GM19463 (cell line): Measurements from ENCODE around the gene RAMACL.
"Not testable (repeated sequence)": the region's sequence is repeated elsewhere in the genome, so short reads cannot be mapped to it uniquely, and the experiment has no call there.

Experiments
- ATAC-seq: cut with Tn5 transposase; IDR thresholded peaks from one replicate; pipeline ENCODE4 v1.9.1; 2021; ENCODE audit warnings: mild to moderate bottlenecking, moderate library complexity; ENCODE audit not compliant: unreplicated experiment

Gene RAMACL

DNA sequence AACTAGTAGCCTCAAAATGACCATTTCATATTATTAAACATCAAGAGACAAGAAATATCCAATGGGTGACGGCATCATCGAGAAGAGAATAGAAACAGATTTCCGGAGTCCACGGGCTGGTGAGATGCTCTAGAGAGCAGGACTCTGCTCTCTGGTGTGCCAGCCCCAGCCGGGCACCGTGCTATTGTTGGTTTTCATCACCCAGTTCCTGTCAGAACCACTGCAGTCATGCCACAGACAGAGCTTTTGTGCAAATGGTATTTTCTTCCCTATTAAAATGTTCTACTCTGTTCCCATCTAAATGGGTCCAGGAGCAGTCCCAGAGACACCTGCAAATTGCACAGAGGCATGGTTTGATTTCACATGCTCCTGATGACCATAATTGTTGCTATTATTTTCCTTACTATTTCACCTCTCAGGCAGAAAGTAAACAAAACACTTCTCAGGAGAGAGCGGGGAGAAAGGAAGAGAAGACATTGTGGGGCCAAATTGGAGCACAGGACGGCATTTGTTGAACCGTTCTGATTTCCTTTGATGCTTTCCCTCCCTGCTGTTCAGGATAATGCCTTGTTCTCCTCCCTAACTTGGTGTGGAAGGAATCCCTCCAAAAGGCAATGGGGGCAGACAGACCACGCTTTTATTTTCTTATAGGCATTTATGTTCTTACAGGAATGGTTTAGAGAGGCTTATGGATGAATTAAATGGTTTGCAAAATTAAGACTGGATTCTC is 11.4 kb upstream of the RAMACL start:
- ATAC-seq: no peak

GRCh38 chr6:166596776-166597507 is 10.5 kb upstream of the RAMACL start:
- ATAC-seq: no peak

GRCh38 chr6:166595949-166596348 is 9.5 kb upstream of the RAMACL start:
- ATAC-seq: no peak

DNA sequence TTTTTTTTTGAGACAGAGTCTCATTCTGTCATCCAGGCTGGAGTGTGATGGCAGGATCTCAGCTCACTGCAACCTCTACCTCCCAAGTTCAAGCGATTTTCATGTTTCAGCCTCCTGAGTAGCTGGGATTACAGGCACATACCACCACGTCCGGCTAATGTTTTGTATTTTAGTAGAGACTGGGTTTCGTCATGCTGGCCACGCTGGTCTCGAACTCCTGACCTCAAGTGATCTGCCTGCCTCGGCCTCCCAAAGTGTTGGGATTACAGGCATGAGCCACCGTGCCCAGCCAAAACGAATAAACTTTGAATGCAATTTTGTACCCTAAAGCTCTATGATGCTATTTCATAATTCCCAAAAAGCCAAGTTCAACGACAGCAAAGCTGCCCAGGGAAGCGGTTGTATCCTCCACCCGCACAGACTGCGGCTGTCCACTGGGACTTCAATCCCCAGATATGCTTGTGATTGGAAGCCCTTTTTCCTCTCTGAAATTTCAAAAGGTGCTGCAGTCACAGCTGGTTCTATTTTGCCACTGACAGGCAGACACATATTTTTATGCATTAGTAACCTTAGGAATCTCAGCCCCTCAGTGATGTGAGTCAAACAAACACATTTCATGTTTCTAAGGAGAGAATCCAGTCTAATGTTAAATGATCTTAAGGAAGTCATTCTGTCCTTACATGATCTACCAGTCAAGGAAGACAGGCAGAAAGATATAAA is 8.7 kb upstream of the RAMACL start:
- no peak for ATAC-seq

DNA sequence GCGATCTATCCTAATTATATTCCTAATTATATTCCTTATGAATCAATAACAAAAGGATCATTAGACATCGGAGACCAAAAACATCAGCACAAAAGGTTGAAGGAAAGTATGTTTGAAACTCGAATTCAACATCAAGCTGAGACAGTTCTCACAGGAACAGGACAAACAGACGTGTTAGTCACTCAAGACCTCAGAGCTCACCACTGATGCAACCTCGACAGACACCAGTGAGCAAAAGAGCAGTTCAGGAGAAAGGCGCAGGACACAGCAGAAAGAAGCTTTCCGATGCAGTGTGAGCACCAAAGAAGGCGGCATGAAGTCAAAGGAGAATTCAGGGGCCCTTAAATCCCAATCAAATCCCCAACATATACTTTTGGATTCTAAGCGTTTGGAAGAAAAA is 6.3 kb upstream of the RAMACL start:
- no peak for ATAC-seq

DNA sequence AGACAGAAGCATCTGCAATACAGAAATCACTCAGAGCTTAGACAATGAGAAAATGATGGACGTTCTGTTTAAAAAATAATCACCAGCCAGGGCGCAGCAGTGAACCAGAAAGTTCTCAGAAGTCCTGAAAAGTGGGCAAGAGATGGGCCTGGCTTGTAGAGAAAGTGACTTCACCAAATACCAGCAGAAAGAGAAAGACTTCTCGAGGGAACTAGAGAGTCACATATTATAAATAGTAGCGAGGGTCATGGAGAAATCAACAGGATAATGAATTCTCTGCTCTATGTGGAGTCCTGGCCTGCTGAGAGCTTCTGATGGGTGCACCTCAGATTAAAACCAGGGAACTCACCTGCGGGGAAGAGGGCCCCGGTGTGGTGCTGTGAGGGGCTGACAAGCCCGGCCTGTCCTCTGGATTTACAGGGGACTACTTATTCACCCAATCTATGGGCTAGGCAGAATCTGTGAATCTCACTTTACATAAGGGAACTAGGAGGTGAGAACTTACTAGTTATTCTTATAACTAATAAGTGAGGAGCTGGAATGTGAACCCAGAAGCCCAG is 5.6 kb upstream of the RAMACL start:
- no peak for ATAC-seq

DNA sequence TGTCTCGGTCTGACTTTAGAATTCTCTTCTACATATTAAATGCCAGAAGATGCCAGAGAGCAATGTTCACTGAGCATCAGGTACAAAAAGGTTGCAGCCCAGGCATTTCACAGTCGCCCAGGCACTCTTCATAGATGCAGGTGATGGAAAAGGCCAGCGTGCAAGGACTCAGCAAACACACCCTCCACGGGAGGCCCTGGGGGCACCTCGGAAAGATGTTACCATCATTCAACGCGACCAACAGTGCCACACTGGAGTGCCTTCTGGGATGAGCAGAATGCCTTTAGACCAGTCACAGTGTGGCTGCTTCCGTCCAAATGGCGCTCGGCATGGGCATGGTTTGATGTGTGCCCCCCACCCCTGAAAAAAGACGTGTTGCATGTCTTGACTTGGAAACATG is 4.5 kb upstream of the RAMACL start:
- no peak for ATAC-seq

- no peak for ATAC-seq
Measured at GRCh38 chr6:166589786-166590574, 3.5 kb upstream of the RAMACL start.

DNA sequence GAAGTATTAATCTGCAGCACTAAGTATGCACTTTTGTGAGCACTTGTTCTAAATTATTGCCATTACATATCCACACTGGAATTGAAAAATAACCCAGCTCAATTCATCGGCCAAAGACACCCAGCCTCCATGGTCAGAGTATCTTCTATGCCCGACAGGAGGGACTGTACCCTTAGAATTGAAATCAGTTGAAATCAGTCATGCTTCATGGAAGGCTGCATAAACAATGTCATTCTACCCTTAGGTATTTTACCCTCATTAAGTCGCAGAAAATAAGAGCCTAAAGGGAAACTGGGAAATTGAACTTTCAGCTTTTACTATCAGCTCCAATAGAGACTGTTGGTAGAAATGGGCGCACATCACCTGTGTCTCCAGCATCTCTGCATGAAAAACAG is 2.9 kb upstream of the RAMACL start:
- ATAC-seq: no peak

DNA sequence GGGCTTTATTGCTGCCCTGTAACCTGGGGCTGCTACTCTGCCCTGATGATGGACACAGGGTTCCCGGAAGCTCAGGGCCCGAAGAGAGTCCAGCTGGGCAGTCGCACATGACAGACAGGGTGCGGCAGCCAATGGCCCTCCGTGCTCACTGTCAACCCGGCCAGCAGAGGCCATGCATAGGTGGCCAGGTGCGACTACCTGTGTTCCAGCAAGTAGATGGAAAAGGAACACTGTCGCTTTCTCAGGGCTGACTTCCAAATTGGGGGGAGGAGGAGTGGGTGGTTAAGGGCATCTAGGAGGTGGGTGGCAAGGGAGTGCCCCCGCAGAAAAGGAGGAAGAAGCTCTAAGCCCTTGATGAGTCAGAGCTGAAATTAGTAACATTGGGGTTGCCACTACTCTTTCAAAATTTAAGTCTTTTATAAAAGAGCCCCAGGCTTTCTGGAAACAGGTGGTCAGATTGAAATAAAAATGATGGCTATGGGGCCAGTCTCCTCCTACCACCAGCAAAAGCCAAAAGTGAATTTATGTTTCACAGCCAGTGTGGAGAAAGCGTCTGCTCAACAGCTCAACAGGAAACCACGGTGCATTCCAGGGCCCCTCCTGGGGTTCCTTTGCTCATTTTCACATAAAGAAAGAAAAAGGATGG is 2.3 kb upstream of the RAMACL start:
- peak; percentile 31 for ATAC-seq

DNA sequence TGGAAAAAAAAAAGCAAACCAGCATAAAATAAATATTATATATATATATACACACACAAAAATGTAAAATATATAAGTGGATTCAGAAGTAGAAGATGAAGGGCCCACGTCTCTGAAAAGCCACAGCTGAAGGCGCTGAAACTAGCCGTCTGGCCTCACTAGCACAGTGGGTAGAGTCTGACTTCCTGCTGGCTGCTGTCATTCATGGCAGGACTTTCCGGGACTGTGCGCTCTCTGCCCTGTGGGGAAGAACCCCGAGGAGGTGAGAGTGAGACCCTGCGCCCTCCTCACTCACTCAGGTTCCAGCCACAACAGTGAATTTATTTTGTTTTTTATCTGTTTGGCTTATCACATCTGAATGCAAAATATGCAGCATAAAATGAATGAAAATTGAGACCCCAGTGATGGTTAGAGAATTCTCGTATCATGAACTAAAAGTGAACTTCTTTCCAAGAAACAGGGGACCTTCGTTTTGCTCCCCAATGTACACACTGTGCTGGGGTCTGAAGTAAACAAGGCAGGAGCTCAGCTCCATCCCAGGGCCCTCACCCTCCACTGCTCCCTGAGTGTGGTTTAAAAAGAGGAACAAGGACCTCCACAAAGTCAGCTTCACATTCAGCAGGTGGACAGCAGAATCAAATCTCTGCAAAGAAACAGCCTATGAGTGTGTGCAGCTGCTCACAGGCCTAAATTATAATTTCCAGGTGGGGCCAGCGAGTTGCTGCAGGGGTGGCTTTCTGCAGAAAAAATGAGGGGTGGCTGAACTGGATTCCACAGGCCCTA is 1.3 kb upstream of the RAMACL start:
- peak; percentile 68 for ATAC-seq

DNA sequence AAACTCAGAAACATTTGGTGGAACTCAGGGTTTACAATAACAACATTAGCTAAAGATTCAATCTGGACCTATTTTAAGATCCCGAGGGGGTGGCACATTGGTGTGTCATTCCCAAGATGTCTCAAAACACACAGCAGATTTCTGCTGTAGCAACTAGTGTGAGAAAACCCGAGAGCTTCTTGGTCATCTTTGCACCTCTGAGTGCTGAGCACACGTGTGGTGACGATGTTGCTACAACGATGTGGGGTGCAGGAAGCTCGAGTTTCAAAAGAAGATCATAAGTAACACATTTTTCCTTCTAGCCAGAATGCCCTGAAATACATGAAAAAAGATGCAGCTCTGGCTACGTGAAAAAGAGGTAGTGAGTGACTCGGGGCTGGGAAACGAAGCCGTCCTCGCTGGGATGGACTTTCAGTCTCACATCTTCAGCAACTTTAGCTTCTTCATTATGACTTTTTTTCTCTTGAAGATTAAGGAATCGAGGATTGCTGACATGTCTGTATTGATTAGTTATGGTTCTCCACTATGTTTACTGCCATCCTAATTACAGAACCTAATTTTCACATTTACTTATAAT is 1.5 kb downstream of the RAMACL start:
- no peak for ATAC-seq

- no peak for ATAC-seq
Measured at GRCh38 chr6:166584155-166584554, 2.3 kb downstream of the RAMACL start.

DNA sequence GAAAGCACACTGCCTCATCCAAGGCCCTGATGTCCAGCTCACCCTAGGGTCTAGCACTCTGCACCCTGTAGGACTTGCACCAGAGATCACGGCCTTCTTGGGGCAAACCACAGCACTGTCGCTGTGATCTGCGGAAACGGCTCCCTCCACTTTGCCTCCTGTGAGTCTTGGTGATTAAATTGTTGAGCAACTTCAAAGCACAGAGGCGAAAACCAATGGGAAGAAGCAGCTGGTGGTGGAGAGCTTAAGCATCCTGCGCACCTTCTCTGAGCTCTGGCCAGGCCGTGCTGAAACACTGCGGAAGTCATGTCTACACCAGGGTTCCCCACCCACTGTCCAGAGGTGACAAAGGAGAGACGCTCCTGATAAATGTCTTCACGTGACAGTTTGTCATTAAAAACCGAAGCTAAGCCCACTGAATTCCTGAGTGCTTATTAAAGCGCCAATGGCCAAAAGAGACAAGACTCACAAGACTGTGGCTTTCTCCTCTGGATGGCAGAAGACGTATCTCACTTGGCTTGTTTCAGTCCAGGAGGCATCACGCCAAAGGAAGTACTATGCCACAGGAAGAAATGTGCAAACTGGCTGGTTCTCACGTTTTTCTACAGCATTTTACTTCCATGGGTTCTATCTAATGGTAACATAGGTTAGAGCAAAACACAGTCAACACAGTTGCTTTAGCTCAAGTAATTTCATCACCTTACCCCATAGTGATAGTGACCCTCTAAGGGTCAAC is 3.1 kb downstream of the RAMACL start:
- no peak for ATAC-seq

- no peak for ATAC-seq
Measured at GRCh38 chr6:166582258-166582657, 4.2 kb downstream of the RAMACL start.

DNA sequence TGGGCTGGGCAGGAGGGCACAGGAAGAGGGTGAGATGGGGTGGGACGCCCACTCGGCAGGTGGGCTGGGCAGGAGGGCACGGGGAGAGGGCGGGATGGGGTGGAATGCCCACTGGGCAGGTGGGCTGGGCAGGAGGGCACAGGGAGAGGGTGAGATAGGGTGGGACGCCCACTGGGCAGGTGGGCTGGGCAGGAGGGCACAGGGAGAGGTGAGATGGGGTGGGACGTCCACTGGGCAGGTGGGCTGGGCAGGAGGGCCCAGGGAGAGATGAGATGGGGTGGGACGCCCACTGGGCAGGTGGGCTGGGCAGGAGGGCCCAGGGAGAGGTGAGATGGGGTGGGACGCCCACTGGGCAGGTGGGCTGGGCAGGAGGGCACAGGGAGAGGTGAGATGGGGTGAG is 4.7 kb downstream of the RAMACL start:
- not testable (repeated sequence) for ATAC-seq

DNA sequence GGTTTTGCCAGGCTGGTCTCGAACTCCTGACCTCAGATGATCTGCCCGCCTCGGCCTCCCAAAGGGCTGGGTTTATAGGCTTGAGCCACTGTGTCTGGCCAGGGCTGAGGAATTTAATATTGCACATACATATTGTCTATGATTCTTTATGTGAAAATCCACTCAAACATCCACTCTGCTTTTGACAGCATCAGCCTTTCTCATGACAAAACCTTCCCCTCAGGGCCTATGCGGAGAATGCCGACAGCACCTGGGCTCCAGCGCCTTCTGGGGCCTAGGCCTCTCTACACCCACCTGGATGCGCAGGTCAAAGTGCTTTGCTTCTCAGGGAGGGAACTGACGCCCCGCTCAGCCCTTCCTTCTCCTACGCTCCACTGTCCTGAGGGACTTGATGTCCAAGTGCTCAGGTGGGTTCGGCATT is 5.4 kb downstream of the RAMACL start:
- no peak for ATAC-seq
